Astrocyte (in vitro differentiated cells and primary cell): Measurements from ENCODE around the gene TMEM119.

Experiments
- EZH2 ChIP-seq: IDR thresholded peaks from 2 replicates; pipeline ENCODE4 v1.6.1; 2012; ENCODE audit warnings: mild to moderate bottlenecking, low read length, inconsistent platforms; ENCODE audit not compliant: insufficient read depth
- TF ChIP-seq, protein P1 (sequence below): IDR thresholded peaks from 2 replicates; pipeline ENCODE4 v1.5.1; 2011; ENCODE audit warnings: low read depth, mild to moderate bottlenecking, inconsistent platforms, low read length, moderate library complexity; ENCODE audit not compliant: insufficient read depth

DNA sequence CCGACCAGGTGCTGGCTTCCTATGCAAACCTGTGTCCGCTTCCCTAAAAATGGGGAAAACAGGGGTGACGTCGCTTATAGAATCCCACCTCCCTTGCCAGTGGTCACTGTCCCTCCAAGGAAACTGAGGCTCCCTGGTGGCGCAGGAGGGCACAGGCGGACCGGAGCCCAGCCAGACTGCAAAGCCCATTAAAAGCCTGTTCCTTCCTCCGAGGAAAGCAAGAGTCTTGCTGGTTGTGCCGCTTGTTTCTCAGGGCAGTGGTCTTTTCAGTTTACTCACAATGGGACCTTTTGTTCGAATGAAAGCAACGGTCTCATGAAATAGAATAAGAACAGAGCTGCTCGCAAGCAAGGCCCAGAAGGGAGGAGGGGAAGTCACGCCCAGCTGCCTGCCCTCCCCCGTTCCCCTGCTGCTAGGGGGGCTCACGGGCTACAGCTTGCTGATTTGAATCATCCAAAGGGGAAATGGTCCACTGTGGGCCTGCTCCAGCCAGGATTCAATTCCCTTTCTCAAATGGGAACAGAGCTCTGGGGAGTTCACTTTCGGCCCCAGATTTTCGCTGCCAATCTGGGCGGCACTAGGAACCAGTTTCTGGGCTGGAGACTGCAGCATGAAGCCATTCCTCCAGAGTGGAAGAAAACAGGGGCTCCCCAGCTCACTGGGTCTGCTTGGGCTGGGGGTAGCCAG lies 40.4 kb upstream of the TMEM119 start:
- TF ChIP-seq, protein P1, sequence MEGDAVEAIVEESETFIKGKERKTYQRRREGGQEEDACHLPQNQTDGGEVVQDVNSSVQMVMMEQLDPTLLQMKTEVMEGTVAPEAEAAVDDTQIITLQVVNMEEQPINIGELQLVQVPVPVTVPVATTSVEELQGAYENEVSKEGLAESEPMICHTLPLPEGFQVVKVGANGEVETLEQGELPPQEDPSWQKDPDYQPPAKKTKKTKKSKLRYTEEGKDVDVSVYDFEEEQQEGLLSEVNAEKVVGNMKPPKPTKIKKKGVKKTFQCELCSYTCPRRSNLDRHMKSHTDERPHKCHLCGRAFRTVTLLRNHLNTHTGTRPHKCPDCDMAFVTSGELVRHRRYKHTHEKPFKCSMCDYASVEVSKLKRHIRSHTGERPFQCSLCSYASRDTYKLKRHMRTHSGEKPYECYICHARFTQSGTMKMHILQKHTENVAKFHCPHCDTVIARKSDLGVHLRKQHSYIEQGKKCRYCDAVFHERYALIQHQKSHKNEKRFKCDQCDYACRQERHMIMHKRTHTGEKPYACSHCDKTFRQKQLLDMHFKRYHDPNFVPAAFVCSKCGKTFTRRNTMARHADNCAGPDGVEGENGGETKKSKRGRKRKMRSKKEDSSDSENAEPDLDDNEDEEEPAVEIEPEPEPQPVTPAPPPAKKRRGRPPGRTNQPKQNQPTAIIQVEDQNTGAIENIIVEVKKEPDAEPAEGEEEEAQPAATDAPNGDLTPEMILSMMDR: no peak
- TF ChIP-seq EZH2: no peak
